ENCODE data around the gene EHF.

- TF ChIP-seq CTCF (IDR thresholded peaks at IDR 0.05), result no peak
- TF ChIP-seq SIN3A (IDR thresholded peaks at IDR 0.05; ENCODE audit: borderline replicate concordance, insufficient read depth, low read depth, low read length), result no peak
- TF ChIP-seq POLR2AphosphoS5 (IDR thresholded peaks at IDR 0.05; ENCODE audit: low read depth, low read length), result no peak
- TF ChIP-seq TCF7L2 (IDR thresholded peaks at IDR 0.05; ENCODE audit: low read depth, low read length), result no peak
Observed at GRCh38 chr11:34648036-34648435, 27.1 kb downstream of the EHF start.
